HG03280 (cell line): Measurements from ENCODE around the gene KIF19.

Source experiments
- ATAC-seq: cut with Tn5 transposase; IDR thresholded peaks from one replicate; pipeline ENCODE4 v1.9.1; 2021; ENCODE audit warnings: mild to moderate bottlenecking, moderate library complexity; ENCODE audit not compliant: unreplicated experiment

KIF19 gene

GRCh38 chr17:74339537-74340195, 13.6 kb downstream of the KIF19 start:
- ATAC-seq: no peak

DNA sequence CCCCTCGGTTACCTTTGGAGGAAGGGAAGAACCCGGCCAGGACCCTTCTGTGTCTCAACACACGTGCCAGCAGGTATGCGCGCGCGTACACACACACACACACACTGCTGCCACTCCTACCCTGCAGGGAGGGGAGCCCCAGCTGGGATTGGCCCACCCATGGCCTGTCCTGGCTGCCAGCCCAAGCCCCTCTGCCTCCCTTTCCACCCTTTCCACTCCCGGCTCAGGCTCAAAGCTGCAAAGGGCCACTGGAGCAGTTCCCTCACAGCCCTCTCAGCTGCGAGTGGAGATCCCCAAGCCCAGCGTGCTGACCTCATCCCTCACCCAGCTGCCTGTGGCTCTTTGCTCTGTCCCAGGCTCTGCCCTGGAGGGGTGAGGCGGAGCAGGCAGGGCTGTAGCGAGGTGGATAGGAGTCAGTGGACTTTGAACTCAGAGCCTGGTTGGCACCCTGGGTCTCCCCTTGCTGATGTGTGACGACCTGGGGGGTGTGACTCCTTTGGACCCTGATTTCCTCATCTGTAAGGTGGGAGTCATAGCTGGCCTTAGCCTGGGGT, 14.5 kb downstream of the KIF19 start:
- ATAC-seq: no peak

GRCh38 chr17:74342224-74342623, 16.2 kb downstream of the KIF19 start:
- ATAC-seq: no peak

DNA sequence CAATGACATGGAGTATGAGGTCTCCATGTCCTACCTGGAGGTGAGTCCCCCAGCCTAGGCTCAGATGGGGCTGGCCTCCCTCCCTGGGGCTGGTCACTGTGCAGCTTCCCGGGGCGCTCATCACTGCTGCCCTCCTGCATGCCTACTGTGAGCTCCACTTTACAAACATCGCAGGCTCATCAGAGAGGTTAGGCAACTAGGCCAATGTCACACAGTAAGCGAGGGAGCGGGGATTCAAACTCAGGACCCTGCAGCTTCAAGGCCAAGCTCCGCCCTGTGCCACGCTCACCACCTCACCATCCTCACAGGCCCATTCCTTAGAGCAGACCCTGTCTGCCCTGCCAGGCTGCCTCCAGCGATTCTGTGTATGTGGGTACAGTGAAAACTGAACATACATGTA, 17.1 kb downstream of the KIF19 start:
- ATAC-seq: no peak

GRCh38 chr17:74343526-74344284, 17.7 kb downstream of the KIF19 start:
- ATAC-seq: no peak

DNA sequence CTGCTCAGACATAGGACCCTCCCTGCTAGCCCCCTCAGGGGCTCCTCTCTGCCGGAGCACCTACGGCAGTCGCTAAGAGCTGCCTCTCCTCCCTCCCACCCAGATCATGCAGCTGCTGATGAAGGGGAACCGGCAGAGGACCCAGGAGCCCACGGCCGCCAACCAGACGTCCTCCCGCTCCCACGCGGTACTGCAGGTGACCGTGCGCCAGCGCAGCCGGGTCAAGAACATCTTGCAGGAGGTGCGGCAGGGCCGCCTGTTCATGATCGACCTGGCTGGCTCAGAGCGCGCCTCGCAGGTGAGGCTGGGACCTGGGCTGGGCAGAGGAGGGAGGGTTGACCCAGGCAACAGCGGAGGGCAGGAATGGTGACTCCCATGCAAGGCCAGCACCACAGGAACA, 18.6 kb downstream of the KIF19 start:
- no peak for ATAC-seq

DNA sequence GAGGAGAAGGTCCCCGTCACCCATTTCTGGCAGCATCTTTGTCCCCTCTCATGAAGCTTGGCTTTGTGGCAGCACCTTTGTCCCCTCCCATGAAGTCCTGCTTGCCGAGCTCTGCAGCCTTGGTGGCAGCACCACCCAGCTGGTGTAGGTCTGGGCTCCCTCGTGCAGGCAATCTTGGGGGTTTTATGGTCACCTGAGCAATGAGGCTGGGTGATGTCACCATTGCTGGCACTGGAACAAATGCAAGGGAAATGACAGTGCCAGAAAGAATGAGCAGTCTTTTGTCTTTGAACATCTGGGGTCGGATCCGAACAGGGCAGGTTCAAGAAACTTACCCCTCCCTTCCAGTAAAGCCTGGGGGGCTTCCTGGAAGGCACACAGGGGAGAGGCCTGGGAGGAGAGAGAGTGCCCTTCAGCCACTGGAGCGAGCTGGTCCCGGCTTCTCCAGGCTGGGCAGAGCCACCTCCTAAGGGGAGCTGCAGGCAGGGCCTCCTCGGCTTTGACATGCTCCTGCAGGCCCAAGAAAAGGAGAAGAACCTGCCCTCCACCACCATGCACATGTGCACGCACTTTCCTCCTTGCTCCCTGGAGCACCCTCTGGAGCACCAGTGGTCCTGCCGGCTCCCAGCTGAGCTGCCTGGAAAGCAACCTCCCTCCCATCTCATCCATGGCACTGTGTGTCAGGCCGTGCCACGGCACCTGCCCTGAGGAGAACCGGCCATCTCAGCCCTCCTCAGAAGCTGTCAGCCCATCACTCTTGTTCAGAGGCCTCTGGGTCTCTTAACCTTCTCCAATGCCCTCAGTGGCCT, 19.6 kb downstream of the KIF19 start:
- ATAC-seq: no peak

GRCh38 chr17:74347646-74348045, 21.6 kb downstream of the KIF19 start:
- ATAC-seq: no peak

- no peak for ATAC-seq
Observed at GRCh38 chr17:74349120-74349519, 23.1 kb downstream of the KIF19 start.

GRCh38 chr17:74350486-74350885, 24.5 kb downstream of the KIF19 start:
- no peak for ATAC-seq

DNA sequence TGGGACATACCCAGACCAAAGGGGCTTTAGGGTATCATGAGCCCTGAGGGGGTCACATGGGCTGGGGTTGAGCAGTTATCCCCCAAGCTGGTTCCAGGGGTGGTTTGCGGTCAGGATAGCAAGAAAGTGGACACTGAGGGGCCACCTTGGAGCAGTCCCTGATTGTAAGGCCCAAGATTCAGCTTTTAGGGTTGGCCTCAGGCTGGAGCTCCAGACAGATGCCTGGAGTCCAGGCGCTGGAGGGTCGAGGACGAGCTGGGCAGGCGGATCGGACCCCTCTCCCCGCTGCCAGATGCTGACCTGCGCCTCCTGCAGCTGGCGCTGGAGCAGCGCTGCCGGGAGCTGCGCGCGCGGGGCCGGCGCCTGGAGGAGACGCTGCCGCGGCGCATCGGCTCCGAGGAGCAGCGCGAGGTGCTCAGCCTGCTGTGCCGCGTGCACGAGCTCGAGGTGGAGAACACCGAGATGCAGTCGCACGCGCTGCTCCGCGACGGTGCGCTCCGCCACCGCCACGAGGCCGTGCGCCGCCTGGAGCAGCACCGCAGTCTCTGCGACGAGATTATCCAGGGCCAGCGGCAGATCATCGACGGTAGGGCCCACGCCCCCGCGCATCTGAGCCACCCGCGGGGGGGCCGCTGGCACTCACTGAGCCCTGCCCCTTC, 25.7 kb downstream of the KIF19 start:
- ATAC-seq: no peak

DNA sequence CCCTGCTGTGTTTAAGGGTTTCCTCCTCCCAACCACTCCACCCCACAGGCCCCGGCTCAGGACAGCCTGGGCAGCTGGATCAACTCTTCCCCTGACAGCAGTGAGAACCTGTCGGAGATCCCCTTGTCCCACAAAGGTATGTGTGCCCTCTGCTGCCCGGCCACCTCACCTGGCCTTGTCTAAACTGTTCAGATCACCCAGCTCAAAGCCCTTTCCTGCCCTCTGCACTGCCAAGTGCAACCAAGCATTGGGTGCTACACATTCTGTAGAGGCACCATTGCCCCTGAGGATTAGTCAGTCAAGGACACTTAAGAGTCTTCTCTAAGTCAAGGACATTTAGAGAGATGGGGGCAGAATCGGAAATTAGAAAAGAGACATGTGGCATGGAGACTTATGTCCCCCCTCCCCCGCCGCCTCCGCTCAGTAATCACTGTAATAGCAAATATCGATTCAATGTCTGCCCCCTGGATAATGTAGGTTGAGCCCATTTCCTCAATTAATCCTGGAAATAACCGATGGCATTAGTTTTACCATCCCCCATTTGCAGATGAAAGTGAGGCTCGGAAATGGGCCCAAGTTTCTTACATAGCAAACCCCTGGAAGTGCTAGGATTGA, 27.5 kb downstream of the KIF19 start:
- ATAC-seq: no peak

GRCh38 chr17:74354123-74354522, 28.1 kb downstream of the KIF19 start:
- no peak for ATAC-seq

- ATAC-seq: no peak
Observed at GRCh38 chr17:74354561-74354960, 28.5 kb downstream of the KIF19 start.

DNA sequence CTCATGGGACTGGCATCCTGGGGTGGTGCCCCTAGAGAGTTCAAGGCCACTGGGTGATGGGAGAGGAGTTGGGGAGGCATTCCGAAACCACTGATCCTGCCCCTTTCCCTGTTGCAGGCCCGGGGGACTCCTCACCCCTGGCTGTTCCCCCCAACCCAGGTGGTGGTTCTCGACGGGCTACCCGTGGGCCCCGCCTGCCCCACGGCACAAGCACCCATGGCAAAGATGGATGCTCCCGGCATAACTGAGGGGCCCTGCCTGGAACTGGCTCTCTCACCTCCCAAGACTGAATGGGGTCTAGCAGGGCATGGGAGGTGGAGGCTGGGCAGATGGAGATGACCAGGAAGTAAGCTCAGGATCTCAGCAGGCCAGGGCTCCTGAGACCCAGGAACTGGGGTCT, 29.0 kb downstream of the KIF19 start:
- no peak for ATAC-seq

DNA sequence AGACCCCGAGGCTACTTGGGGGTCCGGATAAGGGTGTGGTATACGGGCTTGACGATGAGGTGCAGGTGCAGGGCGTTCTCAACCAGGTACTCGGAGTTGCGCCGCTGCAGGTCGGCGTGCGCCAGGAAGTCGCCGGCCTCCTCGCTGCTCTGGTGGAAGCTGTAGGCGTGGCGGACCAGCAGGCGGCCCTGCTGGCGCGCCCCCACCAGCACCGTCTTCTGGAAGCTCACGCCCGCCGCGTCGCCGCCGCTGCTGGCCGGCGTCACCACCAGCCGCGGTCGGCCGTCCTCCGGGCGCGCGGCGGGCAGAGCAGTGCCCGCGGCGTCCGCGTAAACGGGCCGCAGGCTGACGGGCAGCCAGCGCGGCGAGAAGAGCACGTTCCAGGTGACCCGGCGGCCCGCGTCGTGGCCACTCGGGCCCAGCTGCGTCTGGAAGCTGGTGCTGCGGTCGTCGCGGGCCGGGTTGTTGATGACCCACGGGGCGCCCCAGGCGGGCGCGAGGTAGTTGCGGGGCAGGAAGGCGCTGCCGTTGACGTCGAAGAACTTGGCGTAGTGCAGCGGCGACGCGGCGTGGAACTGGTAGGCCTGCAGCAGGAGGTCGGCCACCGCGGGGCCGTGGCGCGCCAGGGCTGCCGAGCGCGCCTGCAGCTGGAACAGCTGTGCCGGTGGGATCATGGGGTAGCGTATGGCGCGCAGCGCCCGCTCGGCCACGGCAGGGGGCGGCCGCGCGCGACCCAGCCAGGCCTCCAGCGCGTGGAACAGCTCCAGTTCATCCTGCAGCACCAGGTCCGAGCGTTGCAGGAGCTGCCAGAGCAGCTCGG, 30.8 kb downstream of the KIF19 start:
- no peak for ATAC-seq

DNA sequence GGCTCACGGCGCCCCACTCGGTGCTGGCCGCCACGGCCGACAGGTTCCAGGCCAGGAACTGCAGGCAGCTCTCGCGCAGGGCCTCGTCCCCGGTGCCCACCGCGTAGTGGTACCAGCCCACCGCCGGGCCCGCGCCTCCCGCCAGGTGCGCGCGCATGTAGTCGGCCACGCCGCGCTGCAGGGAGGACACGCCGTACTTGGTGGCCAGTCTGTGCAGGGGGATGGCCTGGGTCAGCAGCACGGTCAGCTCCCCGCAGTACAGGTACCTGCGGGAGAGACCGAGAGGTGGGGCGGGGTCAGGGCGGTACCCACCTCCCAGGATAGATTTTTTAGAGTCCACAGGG, 31.4 kb downstream of the KIF19 start:
- no peak for ATAC-seq

GRCh38 chr17:74358697-74359096, 32.7 kb downstream of the KIF19 start:
- ATAC-seq: no peak

- no peak for ATAC-seq
Observed at GRCh38 chr17:74359916-74360315, 33.9 kb downstream of the KIF19 start.

GRCh38 chr17:74360899-74361229, 34.8 kb downstream of the KIF19 start:
- no peak for ATAC-seq
